DOHH2 (cell line): ENCODE results near the gene HOXA2.

Experiments used
- H3F3A ChIP-seq: fragments of 200-600 bp; sonication (generic), shearing (Covaris generic); 2 replicates; pipeline ENCODE4 v1.6.0; 2016; ENCODE audit warnings: antibody characterized with exemption, mild to moderate bottlenecking; ENCODE audit not compliant: control insufficient read depth, insufficient read depth
- H3K27ac ChIP-seq: fragments of 200-600 bp; sonication (generic); 2 replicates; pipeline ENCODE4 v1.5.1; 2014; ENCODE audit warnings: low read depth, mild to moderate bottlenecking, low read length, moderate library complexity
- H3K27me3 ChIP-seq: fragments of 200-600 bp; sonication (generic); 2 replicates; pipeline ENCODE4 v1.6.1; 2014; ENCODE audit warnings: mild to moderate bottlenecking, low read length, mixed read lengths; ENCODE audit not compliant: control insufficient read depth
- H3K36me3 ChIP-seq: fragments of 200-600 bp; sonication (generic); 2 replicates; pipeline ENCODE4 v1.6.1; 2014; ENCODE audit warnings: mild to moderate bottlenecking, low read length, moderate library complexity, mixed read lengths; ENCODE audit not compliant: control insufficient read depth
- H3K4me1 ChIP-seq: fragments of 200-600 bp; sonication (generic); 2 replicates; pipeline ENCODE4 v1.6.1; 2014; ENCODE audit warnings: mild to moderate bottlenecking, low read length, mixed read lengths; ENCODE audit not compliant: control insufficient read depth
- H3K4me2 ChIP-seq: fragments of 200-600 bp; sonication (generic); 2 replicates; pipeline ENCODE4 v1.6.0; 2014; ENCODE audit warnings: mild to moderate bottlenecking, low read length, moderate library complexity
- H3K4me3 ChIP-seq: fragments of 200-600 bp; sonication (generic); 2 replicates; pipeline ENCODE4 v1.5.1; 2014; ENCODE audit warnings: mild to moderate bottlenecking, low read length, mixed read lengths
- H3K79me2 ChIP-seq: fragments of 200-600 bp; sonication (generic); 2 replicates; pipeline ENCODE4 v1.6.1; 2014; ENCODE audit warnings: mild to moderate bottlenecking, low read length, mixed read lengths; ENCODE audit not compliant: control insufficient read depth
- H3K9me2 ChIP-seq: fragments of 200-600 bp; sonication (generic); replicated peaks from 2 replicates; pipeline ENCODE4 v1.6.1; 2014; ENCODE audit warnings: mild to moderate bottlenecking, low read length, mixed read lengths; ENCODE audit not compliant: control insufficient read depth
- H3K9me3 ChIP-seq: fragments of 200-600 bp; sonication (generic); 2 replicates; pipeline ENCODE4 v1.6.1; 2014; ENCODE audit warnings: antibody characterized with exemption, low read length, mixed read lengths; ENCODE audit not compliant: control insufficient read depth, insufficient read depth
- H4K20me1 ChIP-seq: fragments of 200-600 bp; sonication (generic); 2 replicates; pipeline ENCODE4 v1.6.0; 2014; ENCODE audit warnings: low read depth, mild to moderate bottlenecking, antibody characterized with exemption, low read length, moderate library complexity; ENCODE audit not compliant: control insufficient read depth, insufficient read depth
- CTCF ChIP-seq: fragments of 200-600 bp; sonication (generic); IDR thresholded peaks from one replicate; pipeline ENCODE4 v1.5.1; 2014; ENCODE audit warnings: antibody characterized with exemption, mild to moderate bottlenecking, low read depth, low read length; ENCODE audit not compliant: poor library complexity, severe bottlenecking
- EZH2phosphoT487 ChIP-seq: fragments of 200-600 bp; sonication (generic); IDR thresholded peaks from 2 replicates; pipeline ENCODE4 v1.6.1; 2017; ENCODE audit warnings: borderline replicate concordance, mild to moderate bottlenecking, antibody characterized with exemption, low read length, moderate library complexity, mixed read lengths

The HOXA2 gene

GRCh38 chr7:27131390-27131819 lies 28.9 kb upstream of the HOXA2 start:
- Histone ChIP-seq H4K20me1 (no peaks in the 10 kb centered on the region), H3K9me2 (no peaks in the 10 kb centered on the region), H3K9me3 (no peaks in the 10 kb centered on the region), H3K4me1 (no peaks in the 10 kb centered on the region), H3K27me3 (peaks cover 53% of the 10 kb centered on the region), H3K36me3 (no peaks in the 10 kb centered on the region), H3K27ac (no peak overlapping the region), H3K4me2 (no peak overlapping the region), H3F3A (no peaks in the 10 kb centered on the region), H3K79me2 (no peaks in the 10 kb centered on the region), H3K4me3 (no peak overlapping the region)
- TF ChIP-seq EZH2phosphoT487, result no peak
- no peak for TF ChIP-seq CTCF

GRCh38 chr7:27130540-27131389 lies 28.3 kb upstream of the HOXA2 start, which contains the start of gene HOXA4:
Gene HOXA4, minus strand, starts transcription at chr7:27130757. Its CDS starts 24 bp downstream, at chr7:27130733.
- no peaks in the 10 kb centered on the region for H4K20me1 ChIP-seq
- H3K27ac ChIP-seq, result no peak within 1 kb of the TSS
- no peaks in the 10 kb centered on the region for H3K9me2 ChIP-seq
- no peak within 1 kb of the TSS for H3K4me2 ChIP-seq
- peaks cover 55% of the 10 kb centered on the region for H3K27me3 ChIP-seq
- no peaks in the 10 kb centered on the region for H3K4me1 ChIP-seq
- TF ChIP-seq EZH2phosphoT487 (no peak), CTCF (no peak)
- no peak within 1 kb of the TSS for H3K4me3 ChIP-seq
- H3K36me3 ChIP-seq, result no peaks in the 10 kb centered on the region
- H3K9me3 ChIP-seq, result no peaks in the 10 kb centered on the region
- no peaks in the 10 kb centered on the region for H3K79me2 ChIP-seq
- H3F3A ChIP-seq, result no peaks in the 10 kb centered on the region

- Histone ChIP-seq H3K27ac (no peak overlapping the region), H3K9me3 (no peaks in the 10 kb centered on the region)
These were observed 27.5 kb upstream of the HOXA2 start for GRCh38 chr7:27129729-27130539.

More at GRCh38 chr7:27129729-27130539, 27.5 kb upstream of the HOXA2 start:
- Histone ChIP-seq H4K20me1 (no peaks in the 10 kb centered on the region), H3F3A (no peaks in the 10 kb centered on the region), H3K36me3 (no peaks in the 10 kb centered on the region), H3K27me3 (peaks cover 52% of the 10 kb centered on the region), H3K79me2 (no peaks in the 10 kb centered on the region), H3K4me2 (no peak overlapping the region), H3K4me3 (no peak overlapping the region), H3K4me1 (no peaks in the 10 kb centered on the region), H3K9me2 (no peaks in the 10 kb centered on the region)
- TF ChIP-seq EZH2phosphoT487 (no peak), CTCF (no peak)
